ENCODE results near the gene C1orf52. TPM values are rescaled to one million over a fixed set of nuclear protein-coding genes. Genes with fewer than 3 reads are reported as not detected.

Gene C1orf52
- total RNA-seq, 1 experiment from 2014 or later, result 30.2 TPM

- H3K9me3 ChIP-seq (ENCODE audit: low read depth, low read length, poor library complexity, severe bottlenecking), result no peaks in the 10 kb centered on the region
- BruUV-seq (replicated peaks), result no TSS peak
- peak overlapping the region; percentile 54 for H3K27ac ChIP-seq (ENCODE audit: low read depth, low read length, poor library complexity, severe bottlenecking)
- no peak for DNase-seq (ENCODE audit: low spot score)
- CTCF ChIA-PET, result interaction anchor here (0.7 to 1.5 kb wide), 2 partner anchors 9 to 37 kb away, joined by 3 to 4 read pairs; partner anchors contain the start of gene C1orf52
- H3K27me3 ChIP-seq (replicated peaks; ENCODE audit: insufficient read depth, low read depth, low read length, poor library complexity), result no peaks in the 10 kb centered on the region
- intact Hi-C loops (cut with micrococcal nuclease; ENCODE audit: unreplicated experiment), result no loop called here
- no peak for TF ChIP-seq EZH2 (IDR thresholded peaks at IDR 0.05; ENCODE audit: borderline replicate concordance, low read depth, low read length, poor library complexity, severe bottlenecking)
- no peak for TF ChIP-seq CTCF (conservative IDR thresholded peaks at IDR 0.05; ENCODE audit: low read depth, low read length)
- H3K4me3 ChIP-seq (ENCODE audit: low read depth, low read length, poor library complexity, severe bottlenecking), result no peak overlapping the region
- peaks cover 19% of the 10 kb centered on the region for H3K4me1 ChIP-seq (ENCODE audit: insufficient read depth, low read length, poor library complexity, severe bottlenecking)
- H3K36me3 ChIP-seq (ENCODE audit: insufficient read depth, low read length, poor library complexity, severe bottlenecking), result no peaks in the 10 kb centered on the region
- POLR2A ChIA-PET (ENCODE audit: low non-redundant PET), result no interaction called here
Measured at GRCh38 chr1:85296980-85297379, 37.5 kb upstream of the C1orf52 start.

GRCh38 chr1:85295654-85296053 lies 36.2 kb upstream of the C1orf52 start:
- H3K27me3 ChIP-seq (replicated peaks; ENCODE audit: insufficient read depth, low read depth, low read length, poor library complexity), result no peaks in the 10 kb centered on the region
- H3K36me3 ChIP-seq (ENCODE audit: insufficient read depth, low read length, poor library complexity, severe bottlenecking), result no peaks in the 10 kb centered on the region
- no peak for DNase-seq (ENCODE audit: low spot score)
- BruUV-seq (replicated peaks), result no TSS peak
- H3K27ac ChIP-seq (ENCODE audit: low read depth, low read length, poor library complexity, severe bottlenecking), result no peak overlapping the region
- TF ChIP-seq EZH2 (IDR thresholded peaks at IDR 0.05; ENCODE audit: borderline replicate concordance, low read depth, low read length, poor library complexity, severe bottlenecking) (no peak), CTCF (conservative IDR thresholded peaks at IDR 0.05; ENCODE audit: low read depth, low read length) (no peak)
- H3K9me3 ChIP-seq (ENCODE audit: low read depth, low read length, poor library complexity, severe bottlenecking), result no peaks in the 10 kb centered on the region
- POLR2A ChIA-PET (ENCODE audit: low non-redundant PET), result no interaction called here
- intact Hi-C loops (cut with micrococcal nuclease; ENCODE audit: unreplicated experiment), result no loop called here
- peaks cover 19% of the 10 kb centered on the region for H3K4me1 ChIP-seq (ENCODE audit: insufficient read depth, low read length, poor library complexity, severe bottlenecking)
- H3K4me3 ChIP-seq (ENCODE audit: low read depth, low read length, poor library complexity, severe bottlenecking), result no peak overlapping the region
- CTCF ChIA-PET, result no interaction called here

- CTCF ChIA-PET, result no interaction called here
- intact Hi-C loops (cut with micrococcal nuclease; ENCODE audit: unreplicated experiment), result no loop called here
- POLR2A ChIA-PET (ENCODE audit: low non-redundant PET), result no interaction called here
Measured at GRCh38 chr1:85295006-85295431, 35.6 kb upstream of the C1orf52 start.

More at GRCh38 chr1:85295006-85295431, 35.6 kb upstream of the C1orf52 start:
- Histone ChIP-seq H3K27me3 (replicated peaks; ENCODE audit: insufficient read depth, low read depth, low read length, poor library complexity) (no peaks in the 10 kb centered on the region), H3K4me1 (ENCODE audit: insufficient read depth, low read length, poor library complexity, severe bottlenecking) (peaks cover 19% of the 10 kb centered on the region), H3K9me3 (ENCODE audit: low read depth, low read length, poor library complexity, severe bottlenecking) (no peaks in the 10 kb centered on the region), H3K27ac (ENCODE audit: low read depth, low read length, poor library complexity, severe bottlenecking) (no peak overlapping the region), H3K36me3 (ENCODE audit: insufficient read depth, low read length, poor library complexity, severe bottlenecking) (no peaks in the 10 kb centered on the region), H3K4me3 (ENCODE audit: low read depth, low read length, poor library complexity, severe bottlenecking) (no peak overlapping the region)
- DNase-seq (ENCODE audit: low spot score), result no peak
- BruUV-seq (replicated peaks), result no TSS peak
- TF ChIP-seq EZH2 (IDR thresholded peaks at IDR 0.05; ENCODE audit: borderline replicate concordance, low read depth, low read length, poor library complexity, severe bottlenecking) (no peak), CTCF (conservative IDR thresholded peaks at IDR 0.05; ENCODE audit: low read depth, low read length) (no peak)
